ENCODE results near the gene DMWD.

DMWD gene, protein sequence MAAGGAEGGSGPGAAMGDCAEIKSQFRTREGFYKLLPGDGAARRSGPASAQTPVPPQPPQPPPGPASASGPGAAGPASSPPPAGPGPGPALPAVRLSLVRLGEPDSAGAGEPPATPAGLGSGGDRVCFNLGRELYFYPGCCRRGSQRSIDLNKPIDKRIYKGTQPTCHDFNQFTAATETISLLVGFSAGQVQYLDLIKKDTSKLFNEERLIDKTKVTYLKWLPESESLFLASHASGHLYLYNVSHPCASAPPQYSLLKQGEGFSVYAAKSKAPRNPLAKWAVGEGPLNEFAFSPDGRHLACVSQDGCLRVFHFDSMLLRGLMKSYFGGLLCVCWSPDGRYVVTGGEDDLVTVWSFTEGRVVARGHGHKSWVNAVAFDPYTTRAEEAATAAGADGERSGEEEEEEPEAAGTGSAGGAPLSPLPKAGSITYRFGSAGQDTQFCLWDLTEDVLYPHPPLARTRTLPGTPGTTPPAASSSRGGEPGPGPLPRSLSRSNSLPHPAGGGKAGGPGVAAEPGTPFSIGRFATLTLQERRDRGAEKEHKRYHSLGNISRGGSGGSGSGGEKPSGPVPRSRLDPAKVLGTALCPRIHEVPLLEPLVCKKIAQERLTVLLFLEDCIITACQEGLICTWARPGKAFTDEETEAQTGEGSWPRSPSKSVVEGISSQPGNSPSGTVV

DNA sequence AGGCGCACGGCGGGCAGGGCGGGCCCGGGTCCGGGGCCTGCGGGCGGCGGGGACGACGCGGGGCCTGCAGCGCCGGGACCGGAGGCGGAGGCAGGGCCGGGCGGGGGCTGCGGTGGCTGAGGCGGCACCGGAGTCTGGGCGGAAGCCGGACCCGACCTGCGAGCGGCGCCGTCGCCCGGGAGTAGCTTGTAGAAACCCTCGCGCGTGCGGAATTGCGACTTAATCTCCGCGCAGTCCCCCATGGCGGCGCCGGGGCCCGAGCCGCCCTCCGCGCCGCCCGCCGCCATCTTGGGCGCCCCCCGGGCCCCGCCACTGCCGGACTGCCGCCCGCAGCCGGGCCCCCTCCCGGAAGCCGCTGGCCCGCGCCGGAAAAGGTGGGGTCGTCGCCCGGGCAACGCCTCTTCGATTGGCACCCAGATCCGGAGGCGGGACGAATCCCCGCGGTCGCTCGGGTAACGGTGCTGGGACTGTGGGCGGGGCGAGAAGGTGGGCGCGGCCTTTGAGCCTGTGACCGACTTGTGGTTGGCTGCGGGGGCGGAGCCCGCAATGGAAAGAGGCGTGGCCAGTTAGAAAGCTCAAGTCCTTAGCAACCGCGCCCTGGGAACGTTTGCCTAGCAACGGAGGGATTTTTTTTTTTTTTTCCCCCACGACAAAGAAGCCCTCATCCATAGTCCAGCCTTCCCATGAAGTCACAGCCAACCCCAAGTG lies at the start of gene DMWD:
Gene DMWD (minus strand): TSS at position 376 of the 708 bp plus-strand sequence. CDS start 89 bp downstream, at position 287.
- no peaks in the 10 kb centered on the region for H3K9me3 Mint-ChIP-seq
- DNase-seq: peak; percentile 99
- peaks cover 31 to 51% of the 10 kb centered on the region in 2 donors for H3K4me1 Mint-ChIP-seq
- peaks cover 19 to 22% of the 10 kb centered on the region in 2 donors for H3K36me3 Mint-ChIP-seq
- peak within 1 kb of the TSS; percentile 82 to 94 for H3K4me3 Mint-ChIP-seq
- peak within 1 kb of the TSS; percentile 92 for H3K27ac Mint-ChIP-seq
- peaks cover 4 to 16% of the 10 kb centered on the region in 2 donors for H3K27me3 Mint-ChIP-seq
- ATAC-seq (replicated peaks): peak; percentile 85 to 92

DNA sequence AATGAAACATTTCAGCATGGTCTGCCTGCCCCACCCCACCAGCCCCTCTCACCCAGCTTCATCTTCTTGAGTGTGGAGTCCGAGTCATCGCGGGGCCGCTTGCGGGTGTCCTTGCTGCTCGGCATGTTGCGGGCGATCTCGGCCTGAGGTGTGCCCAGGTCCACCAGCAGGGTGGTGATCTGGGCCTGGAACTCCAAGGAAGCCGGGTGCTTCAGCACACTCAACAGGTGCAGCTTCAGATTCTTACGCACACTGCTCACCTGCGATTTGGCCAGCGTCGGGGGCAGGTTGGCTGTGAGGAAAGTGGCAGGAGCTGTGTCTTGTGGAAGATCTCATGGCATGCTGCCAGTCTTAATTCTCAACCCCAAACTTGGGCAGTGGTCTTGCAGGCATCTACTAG lies 49.6 kb upstream of the DMWD start:
- Mint-ChIP-seq H3K9me3 (no peaks in the 10 kb centered on the region), H3K4me3 (no peak overlapping the region), H3K27me3 (no peaks in the 10 kb centered on the region), H3K4me1 (peaks cover 0 to 1% of the 10 kb centered on the region in 2 donors), H3K27ac (no peak overlapping the region), H3K36me3 (peaks cover 43 to 71% of the 10 kb centered on the region in 2 donors)
- ATAC-seq (replicated peaks) (no peak), DNase-seq (no peak)

GRCh38 chr19:45834970-45835369 lies 42.3 kb upstream of the DMWD start:
- Mint-ChIP-seq H3K4me3 (no peak overlapping the region), H3K27ac (peak overlapping the region; percentile 78), H3K36me3 (peaks cover 55 to 65% of the 10 kb centered on the region in 2 donors), H3K4me1 (peaks cover 0 to 3% of the 10 kb centered on the region in 2 donors), H3K27me3 (no peaks in the 10 kb centered on the region), H3K9me3 (no peaks in the 10 kb centered on the region)
- ATAC-seq (replicated peaks) (no peak), DNase-seq (no peak)

GRCh38 chr19:45828945-45829344 lies 36.3 kb upstream of the DMWD start:
- H3K27ac Mint-ChIP-seq: no peak overlapping the region
- peaks cover 0 to 6% of the 10 kb centered on the region in 2 donors for H3K4me1 Mint-ChIP-seq
- no peaks in the 10 kb centered on the region for H3K27me3 Mint-ChIP-seq
- ATAC-seq (replicated peaks): no peak
- peaks cover 65 to 73% of the 10 kb centered on the region in 2 donors for H3K36me3 Mint-ChIP-seq
- H3K9me3 Mint-ChIP-seq: no peaks in the 10 kb centered on the region
- DNase-seq: no peak
- no peak overlapping the region for H3K4me3 Mint-ChIP-seq

GRCh38 chr19:45828523-45828922 lies 35.9 kb upstream of the DMWD start:
- H3K27ac Mint-ChIP-seq: no peak overlapping the region
- no peak for ATAC-seq (replicated peaks)
- peaks cover 0 to 6% of the 10 kb centered on the region in 2 donors for H3K4me1 Mint-ChIP-seq
- H3K4me3 Mint-ChIP-seq: no peak overlapping the region
- H3K9me3 Mint-ChIP-seq: no peaks in the 10 kb centered on the region
- no peaks in the 10 kb centered on the region for H3K27me3 Mint-ChIP-seq
- H3K36me3 Mint-ChIP-seq: peaks cover 65 to 75% of the 10 kb centered on the region in 2 donors
- no peak for DNase-seq

- DNase-seq (no peak), ATAC-seq (replicated peaks) (no peak)
- Mint-ChIP-seq H3K4me3 (no peak overlapping the region), H3K36me3 (peaks cover 71 to 83% of the 10 kb centered on the region in 2 donors), H3K27ac (no peak overlapping the region), H3K4me1 (peaks cover 0 to 6% of the 10 kb centered on the region in 2 donors), H3K27me3 (no peaks in the 10 kb centered on the region), H3K9me3 (no peaks in the 10 kb centered on the region)
These were observed 34.9 kb upstream of the DMWD start for GRCh38 chr19:45827459-45828093.

DNA sequence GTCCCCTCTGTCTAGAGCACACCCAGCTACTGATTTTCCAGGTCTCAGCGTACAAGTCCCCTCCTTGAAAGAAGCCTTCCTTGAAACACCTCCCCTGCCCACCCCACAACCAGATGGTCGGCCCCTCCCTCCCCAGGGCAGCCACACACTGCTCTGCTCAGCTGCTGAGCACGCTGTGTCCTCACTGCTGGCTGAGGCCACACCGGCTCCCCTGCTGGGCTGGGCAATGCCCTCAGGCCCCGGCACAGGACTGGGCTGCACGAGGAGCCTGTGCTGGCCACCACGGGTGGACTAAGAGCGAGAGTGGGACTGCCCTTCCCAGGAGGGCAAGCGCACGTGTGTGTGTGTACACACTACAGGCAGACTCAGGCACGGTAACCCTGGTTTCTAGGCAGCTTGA lies 34.3 kb upstream of the DMWD start:
- no peak for ATAC-seq (replicated peaks)
- no peak overlapping the region for H3K4me3 Mint-ChIP-seq
- peaks cover 0 to 6% of the 10 kb centered on the region in 2 donors for H3K4me1 Mint-ChIP-seq
- H3K36me3 Mint-ChIP-seq: peaks cover 64 to 76% of the 10 kb centered on the region in 2 donors
- no peaks in the 10 kb centered on the region for H3K27me3 Mint-ChIP-seq
- H3K27ac Mint-ChIP-seq: peak overlapping the region; percentile 56
- no peak for DNase-seq
- no peaks in the 10 kb centered on the region for H3K9me3 Mint-ChIP-seq

- Mint-ChIP-seq H3K36me3 (peaks cover 62 to 72% of the 10 kb centered on the region in 2 donors), H3K4me3 (no peak overlapping the region), H3K4me1 (peaks cover 0 to 6% of the 10 kb centered on the region in 2 donors), H3K27ac (peak overlapping the region; percentile 70), H3K9me3 (no peaks in the 10 kb centered on the region), H3K27me3 (no peaks in the 10 kb centered on the region)
- ATAC-seq (replicated peaks) (no peak), DNase-seq (no peak)
These were observed 33.6 kb upstream of the DMWD start for GRCh38 chr19:45825917-45826893.

DNA sequence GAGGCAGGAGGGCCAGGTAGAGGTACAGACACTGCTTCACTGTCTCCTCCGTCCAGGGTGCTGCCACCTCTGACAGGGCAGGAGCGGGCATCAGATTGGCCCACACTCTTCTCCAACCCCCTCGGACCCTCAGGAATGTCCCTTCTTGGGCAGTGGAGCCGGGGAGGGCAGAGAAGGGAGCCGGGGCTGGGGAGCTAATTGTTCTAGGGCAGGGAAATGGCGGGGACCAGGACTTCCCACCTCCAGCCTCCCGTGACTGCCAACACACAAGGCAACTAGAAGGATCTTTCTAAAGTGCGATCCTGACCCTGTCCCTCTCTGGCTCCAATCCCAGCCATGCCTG lies 32.6 kb upstream of the DMWD start:
- H3K27me3 Mint-ChIP-seq: no peaks in the 10 kb centered on the region
- no peak for ATAC-seq (replicated peaks)
- H3K4me1 Mint-ChIP-seq: peaks cover 0 to 5% of the 10 kb centered on the region in 2 donors
- no peak overlapping the region for H3K27ac Mint-ChIP-seq
- H3K36me3 Mint-ChIP-seq: peaks cover 62 to 68% of the 10 kb centered on the region in 2 donors
- no peak overlapping the region for H3K4me3 Mint-ChIP-seq
- no peaks in the 10 kb centered on the region for H3K9me3 Mint-ChIP-seq
- DNase-seq: no peak

DNA sequence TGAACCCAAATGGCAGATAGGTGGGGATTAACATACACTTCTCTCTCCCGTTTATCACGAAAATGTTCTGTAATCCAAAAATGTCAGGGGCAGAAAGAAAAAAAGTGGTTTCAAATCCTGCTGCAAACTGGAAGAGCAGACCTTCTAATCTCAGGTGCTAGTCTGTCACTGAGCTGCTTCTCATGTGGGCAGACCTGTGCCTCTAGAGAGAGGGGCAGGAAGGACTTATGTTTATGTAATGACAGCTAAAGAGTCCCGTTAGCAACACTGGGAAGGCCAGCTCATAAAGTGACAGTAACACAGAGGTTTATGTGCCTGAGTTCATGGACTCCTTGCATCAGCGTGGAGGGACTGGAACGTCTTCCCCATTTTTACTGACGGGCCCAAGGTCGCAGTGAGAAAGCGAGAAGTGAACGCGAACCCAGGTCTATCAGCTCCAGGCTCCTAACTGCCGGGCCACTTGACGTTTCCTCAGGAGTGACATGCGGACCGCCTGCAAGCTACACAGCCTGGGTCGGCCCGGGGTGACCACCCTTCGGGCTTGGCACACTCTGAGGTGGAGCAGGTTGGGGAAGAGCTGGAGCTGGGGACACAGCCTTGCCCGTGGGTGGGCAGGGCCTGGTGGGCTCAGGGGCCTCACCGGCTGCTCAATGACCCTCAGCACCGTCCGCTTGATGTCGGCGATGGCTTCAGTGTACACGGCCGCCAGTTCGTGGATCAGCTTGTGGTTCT lies 32.1 kb upstream of the DMWD start:
- no peak for ATAC-seq (replicated peaks)

GRCh38 chr19:45824041-45824471 lies 31.4 kb upstream of the DMWD start:
- H3K9me3 Mint-ChIP-seq: no peaks in the 10 kb centered on the region

More for the DNA sequence above, 32.1 kb upstream of the DMWD start:
- peaks cover 61 to 68% of the 10 kb centered on the region in 2 donors for H3K36me3 Mint-ChIP-seq
- H3K4me1 Mint-ChIP-seq: peaks cover 0 to 4% of the 10 kb centered on the region in 2 donors
- peak overlapping the region; percentile 59 for H3K27ac Mint-ChIP-seq
- H3K4me3 Mint-ChIP-seq: no peak overlapping the region
- H3K9me3 Mint-ChIP-seq: no peaks in the 10 kb centered on the region
- H3K27me3 Mint-ChIP-seq: no peaks in the 10 kb centered on the region
- DNase-seq: no peak

GRCh38 chr19:45823182-45823581 lies 30.5 kb upstream of the DMWD start:
- DNase-seq (no peak), ATAC-seq (replicated peaks) (no peak)
- Mint-ChIP-seq H3K4me1 (peaks cover 1 to 6% of the 10 kb centered on the region in 2 donors), H3K27me3 (no peaks in the 10 kb centered on the region), H3K27ac (peak overlapping the region; percentile 65), H3K9me3 (no peaks in the 10 kb centered on the region), H3K36me3 (peaks cover 57 to 64% of the 10 kb centered on the region in 2 donors), H3K4me3 (no peak overlapping the region)

More at GRCh38 chr19:45824041-45824471, 31.4 kb upstream of the DMWD start:
- H3K27ac Mint-ChIP-seq: peak overlapping the region; percentile 47
- H3K4me1 Mint-ChIP-seq: peaks cover 4% of the 10 kb centered on the region in 2 donors
- H3K27me3 Mint-ChIP-seq: no peaks in the 10 kb centered on the region
- no peak for ATAC-seq (replicated peaks)
- no peak for DNase-seq
- H3K4me3 Mint-ChIP-seq: no peak overlapping the region
- H3K36me3 Mint-ChIP-seq: peaks cover 61 to 68% of the 10 kb centered on the region in 2 donors
